ENCODE data around the gene SASH1.

DNA sequence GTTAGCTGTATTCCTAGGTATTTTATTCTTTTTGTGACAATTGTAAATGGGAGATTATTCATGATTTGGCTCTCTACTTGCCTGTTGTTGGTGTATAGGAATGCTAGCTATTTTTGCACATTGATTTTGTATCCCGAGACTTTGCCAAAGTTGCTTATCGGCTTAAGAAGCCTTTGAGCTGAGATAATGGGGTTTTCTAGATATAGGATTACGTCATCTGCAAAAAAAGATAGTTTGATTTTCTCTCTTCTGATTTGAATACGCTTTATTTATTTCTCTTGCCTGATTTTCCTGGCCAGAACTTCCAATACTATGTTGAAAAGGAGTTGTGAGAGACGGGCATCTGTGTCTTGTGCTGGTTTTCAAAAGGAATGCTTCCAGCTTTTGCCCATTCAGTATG, 241.0 kb downstream of the SASH1 start:
- TF ChIP-seq, protein P1, sequence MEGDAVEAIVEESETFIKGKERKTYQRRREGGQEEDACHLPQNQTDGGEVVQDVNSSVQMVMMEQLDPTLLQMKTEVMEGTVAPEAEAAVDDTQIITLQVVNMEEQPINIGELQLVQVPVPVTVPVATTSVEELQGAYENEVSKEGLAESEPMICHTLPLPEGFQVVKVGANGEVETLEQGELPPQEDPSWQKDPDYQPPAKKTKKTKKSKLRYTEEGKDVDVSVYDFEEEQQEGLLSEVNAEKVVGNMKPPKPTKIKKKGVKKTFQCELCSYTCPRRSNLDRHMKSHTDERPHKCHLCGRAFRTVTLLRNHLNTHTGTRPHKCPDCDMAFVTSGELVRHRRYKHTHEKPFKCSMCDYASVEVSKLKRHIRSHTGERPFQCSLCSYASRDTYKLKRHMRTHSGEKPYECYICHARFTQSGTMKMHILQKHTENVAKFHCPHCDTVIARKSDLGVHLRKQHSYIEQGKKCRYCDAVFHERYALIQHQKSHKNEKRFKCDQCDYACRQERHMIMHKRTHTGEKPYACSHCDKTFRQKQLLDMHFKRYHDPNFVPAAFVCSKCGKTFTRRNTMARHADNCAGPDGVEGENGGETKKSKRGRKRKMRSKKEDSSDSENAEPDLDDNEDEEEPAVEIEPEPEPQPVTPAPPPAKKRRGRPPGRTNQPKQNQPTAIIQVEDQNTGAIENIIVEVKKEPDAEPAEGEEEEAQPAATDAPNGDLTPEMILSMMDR (IDR thresholded peaks at IDR 0.05): no peak
- TF ChIP-seq POLR2AphosphoS5 (IDR thresholded peaks at IDR 0.05): no peak
